Suprapubic skin (tissue), 3 donors: ENCODE data around the gene BCL11A.

Experiments
- CTCF ChIP-seq, 2 donors: fragments of 200-600 bp in 1 of 2; fragments of 450-650 bp in 1 of 2; sonication (generic) in 1 of 2; IDR thresholded peaks; one replicate each; pipeline ENCODE4 v1.5.1; 2016 to 2019; ENCODE audit warnings: antibody characterized with exemption in 2 of 2, mild to moderate bottlenecking in 1 of 2, moderate library complexity in 1 of 2
- EP300 ChIP-seq: sonication (generic); formaldehyde crosslinking; IDR thresholded peaks from one replicate; pipeline ENCODE4 v1.6.1; 2017; ENCODE audit warnings: antibody characterized with exemption
- POLR2A ChIP-seq, 2 donors: fragments of 450-650 bp; IDR thresholded peaks; one replicate each; pipeline ENCODE4 v1.6.1; 2017; ENCODE audit warnings: antibody characterized with exemption in 2 of 2, mild to moderate bottlenecking in 2 of 2, moderate library complexity in 2 of 2

DNA sequence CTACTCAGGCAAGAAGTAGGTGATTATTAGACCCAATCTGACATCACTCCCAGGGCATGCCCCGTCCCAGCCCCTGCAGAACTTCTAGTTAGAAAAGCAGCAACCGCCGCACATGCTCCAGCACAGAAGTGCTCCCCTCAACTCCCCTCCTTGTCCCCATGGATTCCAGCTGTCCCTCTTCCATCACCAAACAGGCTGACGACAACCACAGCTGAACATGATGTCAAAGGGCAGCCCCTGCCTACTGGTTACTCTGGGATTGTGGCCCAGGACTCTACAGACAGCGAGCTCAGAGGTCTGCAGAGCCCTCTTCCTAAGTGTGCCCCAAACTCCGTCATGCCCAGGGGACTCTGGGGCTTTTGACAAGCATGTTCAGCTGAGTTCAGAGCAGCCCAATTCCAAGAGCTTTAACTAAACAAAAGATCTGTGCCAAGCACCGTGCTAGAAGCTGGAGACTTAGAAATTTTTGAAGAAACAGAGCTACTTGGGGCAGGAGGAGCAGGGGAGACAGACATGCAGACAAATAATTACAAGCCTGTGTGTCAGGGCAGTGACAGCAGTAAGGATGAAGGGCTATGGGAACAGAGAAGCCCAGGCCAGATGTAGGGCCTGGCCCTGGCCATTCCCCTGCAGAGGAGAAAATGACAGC, 148.1 kb downstream of the BCL11A start:
- no peak for TF ChIP-seq CTCF (IDR thresholded peaks at IDR 0.05)
- no peak for TF ChIP-seq POLR2A (IDR thresholded peaks at IDR 0.05)
- no peak for TF ChIP-seq EP300
